ENCODE results near the gene ELAVL2. TPM values are rescaled to one million over a fixed set of nuclear protein-coding genes. Genes with fewer than 3 reads are reported as not detected.

The ELAVL2 gene
- total RNA-seq, 1 experiment from 2014 or later: not detected

GRCh38 chr9:23701291-23701690 is 124.7 kb downstream of the ELAVL2 start:
- in situ Hi-C loops (cut with HindIII; ENCODE audit: low pct_unique_long_range_greater_than_20kb, low sequenced_read_pairs): no loop called here
- POLR2A ChIA-PET: no interaction called here
- H3K27ac ChIP-seq (ENCODE audit: low read length): no peak overlapping the region

GRCh38 chr9:23700359-23700758 is 125.7 kb downstream of the ELAVL2 start:
- ATAC-seq: no peak
- intact Hi-C loops (cut with micrococcal nuclease; ENCODE audit: unreplicated experiment): no loop called here
- in situ Hi-C loops (cut with HindIII; ENCODE audit: low pct_unique_long_range_greater_than_20kb, low sequenced_read_pairs): no loop called here
- no peaks in the 10 kb centered on the region for H3K4me1 ChIP-seq (ENCODE audit: control insufficient read depth, insufficient read depth, low read length)
- no peak for TF ChIP-seq POLR2AphosphoS5 (IDR thresholded peaks at IDR 0.05; ENCODE audit: low read depth, low read length)
- TF ChIP-seq TCF7L2 (IDR thresholded peaks at IDR 0.05; ENCODE audit: low read depth, low read length): no peak
- TF ChIP-seq REST (IDR thresholded peaks at IDR 0.05; ENCODE audit: insufficient read depth in 1 of 2, low read depth in 2 of 2, low read length in 1 of 2): no peak
- no peak for TF ChIP-seq CTCF (IDR thresholded peaks at IDR 0.05)
- no peak for TF ChIP-seq SIN3A (IDR thresholded peaks at IDR 0.05; ENCODE audit: borderline replicate concordance, insufficient read depth, low read depth, low read length)
- ChIA-PET CTCF (no interaction called here), POLR2A (no interaction called here)
- H3K36me3 ChIP-seq (ENCODE audit: control insufficient read depth, insufficient read depth, low read length): no peaks in the 10 kb centered on the region
- no peaks in the 10 kb centered on the region for H3K27me3 ChIP-seq (ENCODE audit: control insufficient read depth, insufficient read depth, low read length)
- no peaks in the 10 kb centered on the region for H3K9me3 ChIP-seq (ENCODE audit: control insufficient read depth, insufficient read depth, low read depth, low read length)
- DNase-seq (ENCODE audit: low read depth, low spot score): no peak
- H3K27ac ChIP-seq (ENCODE audit: low read length): no peak overlapping the region
- BruUV-seq (replicated peaks): no TSS peak
- no peak overlapping the region for H3K4me3 ChIP-seq (ENCODE audit: low read depth in 2 of 2, low read length in 2 of 2)

More at GRCh38 chr9:23701291-23701690, 124.7 kb downstream of the ELAVL2 start:
- no peak for TF ChIP-seq CTCF (IDR thresholded peaks at IDR 0.05)
- no peak for TF ChIP-seq TCF7L2 (IDR thresholded peaks at IDR 0.05; ENCODE audit: low read depth, low read length)
- no peak for TF ChIP-seq REST (IDR thresholded peaks at IDR 0.05; ENCODE audit: insufficient read depth in 1 of 2, low read depth in 2 of 2, low read length in 1 of 2)
- no peak for TF ChIP-seq POLR2AphosphoS5 (IDR thresholded peaks at IDR 0.05; ENCODE audit: low read depth, low read length)
- Histone ChIP-seq H3K4me3 (ENCODE audit: low read depth in 2 of 2, low read length in 2 of 2) (no peak overlapping the region), H3K27me3 (ENCODE audit: control insufficient read depth, insufficient read depth, low read length) (no peaks in the 10 kb centered on the region), H3K36me3 (ENCODE audit: control insufficient read depth, insufficient read depth, low read length) (no peaks in the 10 kb centered on the region), H3K4me1 (ENCODE audit: control insufficient read depth, insufficient read depth, low read length) (no peaks in the 10 kb centered on the region), H3K9me3 (ENCODE audit: control insufficient read depth, insufficient read depth, low read depth, low read length) (no peaks in the 10 kb centered on the region)
- DNase-seq (ENCODE audit: low read depth, low spot score) (no peak), ATAC-seq (no peak)
- CTCF ChIA-PET: no interaction called here
- BruUV-seq (replicated peaks): no TSS peak
- intact Hi-C loops (cut with micrococcal nuclease; ENCODE audit: unreplicated experiment): no loop called here

Data from Panc1 (cell line).